Activated CD4-positive, alpha-beta T cell treated with anti-CD3 and anti-CD28 coated beads, Interleukin-2, amount 50 U/mL, for 48 hours (primary cell): Measurements from ENCODE around the gene BSG.
"Not testable (repeated sequence)": the region's sequence is repeated elsewhere in the genome, so short reads cannot be mapped to it uniquely, and the experiment has no call there.

ENCODE experiments used
- DNase-seq, 2 experiments: peaks; one replicate each; pipeline ENCODE4 v3.0.0-alpha.2; 2020

Gene BSG

DNA sequence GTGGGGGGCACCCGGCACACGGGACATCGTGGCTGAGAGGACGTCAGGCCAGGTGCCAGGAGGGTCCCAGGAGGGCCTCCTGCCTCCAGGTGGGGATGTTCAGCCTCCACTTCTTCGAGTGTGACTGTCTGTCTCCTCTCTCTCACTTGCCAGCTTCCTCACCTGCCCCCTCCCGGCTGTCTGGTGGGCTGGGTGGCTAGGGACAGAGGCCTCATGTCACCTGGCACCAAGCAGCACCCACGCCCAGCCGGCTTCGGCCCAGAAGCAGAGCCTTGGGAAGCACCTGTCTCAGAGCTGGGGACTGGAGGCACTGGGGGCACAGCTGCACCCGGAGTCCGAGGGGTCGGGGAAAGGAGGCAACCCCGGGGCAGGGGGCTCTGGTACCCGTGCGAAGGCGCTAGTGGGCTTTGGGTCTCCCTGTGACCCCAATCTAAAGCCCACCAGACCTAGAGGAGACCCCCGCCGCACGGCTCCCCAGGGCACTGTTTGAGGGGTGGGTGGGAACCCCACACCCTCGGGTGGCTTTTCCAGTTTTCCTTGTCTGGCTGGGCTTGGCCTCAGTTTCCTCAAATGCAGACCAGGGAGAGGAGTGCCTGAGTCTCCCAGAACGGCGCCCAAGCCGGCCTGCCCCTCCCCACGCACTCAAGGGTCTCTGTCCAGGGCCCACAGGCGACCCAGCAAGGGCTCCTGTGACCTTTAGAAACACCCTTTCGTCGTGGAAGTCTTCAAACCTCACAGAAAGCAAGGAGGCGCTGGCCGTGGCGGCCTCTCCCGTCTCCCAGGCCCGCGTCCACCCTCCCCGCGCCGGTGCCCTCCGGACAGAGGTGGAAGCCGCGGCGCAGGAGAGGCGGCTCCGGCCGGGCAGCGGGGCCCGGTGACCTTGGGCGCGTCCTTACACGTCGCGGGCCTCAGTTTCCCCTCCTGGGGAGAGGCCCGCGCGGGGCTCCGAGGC lies 16.6 kb downstream of the BSG start:
- no peak for DNase-seq

DNA sequence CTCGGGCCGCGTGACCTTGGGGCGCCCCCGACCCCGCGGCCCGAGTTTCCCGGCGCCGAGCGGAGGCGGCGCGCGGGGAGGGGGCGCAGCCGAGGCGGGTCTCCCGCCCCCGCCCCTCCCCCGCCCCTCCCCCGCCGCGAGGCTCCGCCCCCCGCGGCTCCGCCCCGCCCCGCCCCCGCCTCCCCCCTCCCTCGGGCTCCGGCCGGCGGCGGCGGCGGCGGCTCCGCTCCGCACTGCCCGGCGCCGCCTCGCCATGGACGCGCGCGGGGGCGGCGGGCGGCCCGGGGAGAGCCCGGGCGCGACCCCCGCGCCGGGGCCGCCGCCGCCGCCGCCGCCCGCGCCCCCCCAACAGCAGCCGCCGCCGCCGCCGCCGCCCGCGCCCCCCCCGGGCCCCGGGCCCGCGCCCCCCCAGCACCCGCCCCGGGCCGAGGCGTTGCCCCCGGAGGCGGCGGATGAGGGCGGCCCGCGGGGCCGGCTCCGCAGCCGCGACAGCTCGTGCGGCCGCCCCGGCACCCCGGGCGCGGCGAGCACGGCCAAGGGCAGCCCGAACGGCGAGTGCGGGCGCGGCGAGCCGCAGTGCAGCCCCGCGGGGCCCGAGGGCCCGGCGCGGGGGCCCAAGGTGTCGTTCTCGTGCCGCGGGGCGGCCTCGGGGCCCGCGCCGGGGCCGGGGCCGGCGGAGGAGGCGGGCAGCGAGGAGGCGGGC lies 17.4 kb downstream of the BSG start, which contains the start of gene HCN2:
HCN2 (plus strand) TSS at position 189 of the 703 bp plus-strand sequence; CDS start at position 254, 65 bp downstream.
- DNase-seq: no peak

DNA sequence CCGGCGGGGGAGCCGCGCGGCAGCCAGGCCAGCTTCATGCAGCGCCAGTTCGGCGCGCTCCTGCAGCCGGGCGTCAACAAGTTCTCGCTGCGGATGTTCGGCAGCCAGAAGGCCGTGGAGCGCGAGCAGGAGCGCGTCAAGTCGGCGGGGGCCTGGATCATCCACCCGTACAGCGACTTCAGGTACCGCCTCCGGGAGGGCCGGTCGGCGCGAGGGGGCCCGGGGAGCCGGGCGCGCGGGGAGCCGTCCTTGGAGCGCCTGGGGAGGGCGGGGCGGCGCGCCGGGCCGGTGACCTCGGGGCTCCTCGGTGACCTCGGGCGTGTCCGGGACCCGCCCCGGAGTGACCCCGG lies 18.0 kb downstream of the BSG start:
- DNase-seq: peak in 1 of 2 experiments; percentile 44

DNA sequence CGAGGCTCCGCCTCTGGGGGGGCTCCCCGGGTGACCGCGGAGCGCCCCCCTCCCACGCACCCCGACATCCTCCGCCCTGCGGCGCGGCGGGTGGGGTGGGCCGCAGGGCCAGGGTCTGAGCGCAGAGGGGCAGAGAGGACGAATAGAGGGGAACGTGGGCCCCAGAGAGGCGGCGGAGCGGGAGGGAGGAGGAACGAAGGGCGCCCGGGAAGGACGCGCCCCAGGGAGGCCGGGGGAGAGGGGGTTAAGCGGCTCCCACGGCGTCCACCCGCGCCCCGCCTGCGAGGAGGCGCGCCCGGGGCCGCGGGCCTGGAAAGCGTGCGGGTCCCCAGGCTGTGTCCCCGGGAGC lies 18.3 kb downstream of the BSG start:
- DNase-seq: no peak

DNA sequence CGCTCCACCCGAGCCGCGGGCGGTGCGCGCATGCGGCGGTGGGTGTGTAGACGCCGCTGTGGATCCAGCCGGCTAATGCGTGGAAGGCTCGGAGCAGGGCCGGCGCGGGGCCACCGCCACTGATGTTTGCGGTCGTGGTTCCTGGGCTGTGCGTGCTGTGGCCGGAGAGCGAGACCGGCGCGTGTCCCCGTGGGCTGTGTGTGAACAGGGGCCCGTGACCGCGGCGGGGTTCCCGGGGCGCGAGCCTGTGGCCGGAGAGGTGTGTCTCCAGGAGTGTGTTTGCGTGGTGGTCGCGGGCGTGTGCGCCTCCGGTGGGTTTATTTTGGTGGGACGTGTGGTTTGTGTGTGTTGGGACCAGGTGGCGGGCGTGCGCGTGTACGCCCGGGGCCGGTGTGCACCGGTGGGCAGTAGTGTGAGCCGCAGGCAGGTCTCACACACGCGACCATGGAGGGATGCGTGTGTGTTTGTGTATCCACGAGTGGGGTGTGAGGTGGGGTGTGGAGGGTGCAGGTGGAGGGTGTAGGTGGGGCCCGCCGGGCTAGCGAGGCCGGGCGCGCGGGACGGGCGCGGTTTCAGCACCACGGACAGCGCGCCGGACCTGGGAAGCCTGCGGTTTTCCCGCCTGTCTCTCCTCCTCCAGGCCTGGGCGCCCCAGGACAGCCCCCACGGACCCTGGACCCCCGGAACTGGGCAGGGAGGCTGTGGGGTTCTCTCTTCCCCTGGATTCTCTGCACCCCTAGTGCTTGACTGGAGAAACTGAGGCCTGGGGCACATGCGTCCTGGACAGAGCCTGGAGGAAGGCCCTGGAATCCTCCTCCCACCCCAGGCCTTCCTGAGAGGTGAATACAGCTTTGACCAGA lies 18.9 kb downstream of the BSG start:
- DNase-seq: no peak

DNA sequence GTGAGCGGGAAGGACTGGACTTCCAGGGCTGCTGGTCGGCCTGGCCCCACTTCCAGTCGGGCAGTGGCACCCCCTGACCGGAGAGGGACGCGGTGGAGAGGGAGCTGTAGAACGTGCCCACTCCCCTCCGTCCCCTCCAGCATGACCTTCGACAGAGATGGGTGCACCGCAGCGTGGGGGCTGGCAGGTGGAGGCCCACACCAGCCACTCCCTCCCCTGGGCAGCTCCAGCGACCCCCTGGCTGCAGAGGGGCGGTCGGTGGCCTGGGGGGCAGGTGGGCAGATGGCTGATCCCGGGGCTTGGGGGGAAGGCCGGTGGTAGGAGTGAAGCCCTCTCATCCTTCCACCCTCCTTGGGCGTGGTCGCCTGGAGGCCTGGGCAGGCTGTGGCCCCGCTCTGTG lies 19.7 kb downstream of the BSG start:
- DNase-seq: no peak

DNA sequence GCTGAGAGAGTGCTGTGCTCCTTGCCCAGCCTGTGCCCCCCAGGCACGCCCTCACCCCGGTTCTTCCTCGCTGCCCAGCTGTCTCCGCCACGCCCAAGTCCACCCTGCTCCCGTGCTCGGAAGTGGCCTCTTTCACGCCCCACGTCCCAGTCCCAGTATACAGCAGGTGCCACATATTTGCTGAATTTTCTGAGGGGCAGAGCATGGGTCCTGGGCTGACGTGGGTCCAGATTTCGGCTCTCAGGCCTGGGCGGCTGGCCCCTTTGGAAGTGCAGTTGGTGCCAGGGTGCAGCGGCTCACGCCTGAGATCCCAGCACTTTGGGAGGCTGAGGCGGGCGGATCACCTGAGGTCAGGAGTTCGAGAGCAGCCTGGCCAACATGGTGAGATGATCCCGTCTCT lies 20.7 kb downstream of the BSG start:
- DNase-seq: no peak

DNA sequence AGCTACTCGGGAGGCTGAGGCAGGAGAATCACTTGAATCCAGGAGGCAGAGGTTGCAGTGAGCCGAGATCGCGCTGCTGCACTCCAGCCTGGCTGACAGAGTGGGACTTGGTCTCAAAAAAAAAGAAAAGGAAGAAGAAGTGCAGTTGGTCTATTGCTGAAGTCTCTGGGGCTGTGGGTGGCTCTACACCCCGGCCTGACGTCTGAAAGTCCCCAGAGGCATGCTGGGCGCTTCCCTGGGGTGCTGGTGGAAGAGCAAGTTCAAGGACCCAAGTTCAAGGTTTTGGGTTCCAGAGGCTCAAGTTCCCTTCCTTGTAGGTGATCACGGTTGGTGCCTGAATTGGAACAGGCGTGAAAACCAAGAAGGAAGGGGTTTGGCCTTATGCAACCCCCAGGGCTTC lies 21.1 kb downstream of the BSG start:
- DNase-seq: no peak

DNA sequence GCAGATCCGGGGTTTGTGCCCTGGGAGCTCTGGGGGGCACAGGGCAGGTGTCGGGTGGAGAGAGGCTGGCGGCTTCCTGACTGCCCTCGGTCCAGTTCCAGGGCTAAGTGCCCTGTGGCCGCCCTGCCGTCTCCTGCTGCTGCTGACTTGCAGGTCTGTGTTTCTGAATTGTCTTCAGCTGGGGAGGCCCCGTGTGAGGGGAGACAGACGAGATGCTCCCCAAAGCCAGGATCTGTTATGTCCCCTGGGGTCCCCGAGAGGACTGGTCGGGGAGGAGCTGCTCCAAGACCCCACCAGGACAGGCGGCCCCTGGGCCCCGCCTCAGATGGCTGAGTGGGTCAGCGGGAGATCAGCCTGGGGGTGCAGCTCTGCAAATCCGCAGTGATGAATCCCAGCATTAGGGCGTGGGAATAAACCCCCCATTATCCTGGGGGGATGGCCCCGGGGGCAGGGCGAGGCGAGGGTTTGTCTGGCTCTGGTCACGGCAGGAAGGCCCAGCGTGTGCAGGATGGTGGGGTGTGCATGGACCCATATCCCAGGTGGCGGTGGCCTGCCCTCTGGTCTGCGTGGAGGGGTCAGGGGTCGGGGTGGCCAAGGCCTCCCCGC lies 22.0 kb downstream of the BSG start:
- no peak for DNase-seq

DNA sequence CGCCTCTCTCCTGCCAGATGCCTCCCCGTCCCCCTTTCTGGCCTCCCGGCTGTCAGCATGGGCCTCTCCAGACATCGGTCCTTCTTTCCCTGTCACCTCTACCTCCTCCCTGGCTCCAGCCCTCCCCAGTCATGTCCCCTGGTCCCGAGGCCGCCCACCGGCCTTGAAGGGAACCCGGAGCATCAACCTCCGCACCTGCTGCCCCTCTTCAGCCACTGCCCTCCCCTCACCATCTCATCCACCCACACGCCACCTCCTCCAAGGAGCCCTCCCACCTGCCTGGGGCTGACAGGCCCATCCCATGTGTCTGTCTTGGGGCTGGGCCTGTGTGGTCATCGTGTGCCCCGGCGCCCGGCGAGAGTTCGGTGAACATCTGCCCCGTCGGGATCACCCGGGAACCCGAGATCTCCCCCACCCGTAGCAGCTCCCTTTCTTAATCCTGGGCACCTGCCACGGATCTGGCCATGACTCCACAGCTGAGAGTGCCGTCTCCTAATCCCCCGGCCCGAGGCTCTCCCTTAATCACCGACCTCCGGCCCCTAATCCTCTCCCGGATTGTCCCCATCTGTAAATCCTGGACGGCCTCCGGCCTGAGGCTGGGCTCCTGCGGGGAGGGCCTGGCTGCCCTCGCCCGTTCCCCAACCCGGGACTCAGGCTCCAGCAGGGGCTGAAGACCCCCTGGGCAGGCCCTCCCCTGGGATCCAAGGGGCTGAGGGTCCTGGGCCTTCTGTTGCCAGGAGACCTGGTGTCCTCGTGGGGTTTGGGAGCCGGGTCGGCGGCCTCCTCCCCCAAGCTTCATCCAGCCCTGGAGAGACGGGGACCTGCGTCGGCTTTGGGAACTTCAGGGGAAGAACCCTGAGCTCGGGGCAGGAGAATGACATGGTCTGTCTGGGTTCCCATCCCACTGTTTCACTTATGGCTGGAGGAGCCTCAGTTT lies 23.2 kb downstream of the BSG start:
- DNase-seq: no peak

DNA sequence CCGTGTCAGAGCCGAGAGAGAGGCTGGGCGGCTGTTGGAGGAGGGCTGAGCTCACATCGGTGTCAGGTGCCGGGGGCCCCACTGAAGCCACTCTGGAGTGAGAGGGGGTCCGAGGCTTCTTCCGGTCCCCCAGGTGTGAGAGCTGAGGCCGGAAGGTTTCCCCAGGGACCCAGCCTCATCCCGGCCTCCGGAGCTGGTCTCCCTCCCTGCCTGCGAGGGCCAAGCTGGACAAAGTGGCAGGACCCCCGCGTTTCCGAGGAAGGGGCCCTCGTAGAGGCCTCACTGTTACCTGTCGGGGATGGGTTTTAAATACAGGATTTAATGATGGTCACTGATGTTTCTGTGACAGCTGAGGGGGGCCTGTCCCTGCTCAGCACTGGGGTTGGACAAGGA lies 23.9 kb downstream of the BSG start:
- no peak for DNase-seq

DNA sequence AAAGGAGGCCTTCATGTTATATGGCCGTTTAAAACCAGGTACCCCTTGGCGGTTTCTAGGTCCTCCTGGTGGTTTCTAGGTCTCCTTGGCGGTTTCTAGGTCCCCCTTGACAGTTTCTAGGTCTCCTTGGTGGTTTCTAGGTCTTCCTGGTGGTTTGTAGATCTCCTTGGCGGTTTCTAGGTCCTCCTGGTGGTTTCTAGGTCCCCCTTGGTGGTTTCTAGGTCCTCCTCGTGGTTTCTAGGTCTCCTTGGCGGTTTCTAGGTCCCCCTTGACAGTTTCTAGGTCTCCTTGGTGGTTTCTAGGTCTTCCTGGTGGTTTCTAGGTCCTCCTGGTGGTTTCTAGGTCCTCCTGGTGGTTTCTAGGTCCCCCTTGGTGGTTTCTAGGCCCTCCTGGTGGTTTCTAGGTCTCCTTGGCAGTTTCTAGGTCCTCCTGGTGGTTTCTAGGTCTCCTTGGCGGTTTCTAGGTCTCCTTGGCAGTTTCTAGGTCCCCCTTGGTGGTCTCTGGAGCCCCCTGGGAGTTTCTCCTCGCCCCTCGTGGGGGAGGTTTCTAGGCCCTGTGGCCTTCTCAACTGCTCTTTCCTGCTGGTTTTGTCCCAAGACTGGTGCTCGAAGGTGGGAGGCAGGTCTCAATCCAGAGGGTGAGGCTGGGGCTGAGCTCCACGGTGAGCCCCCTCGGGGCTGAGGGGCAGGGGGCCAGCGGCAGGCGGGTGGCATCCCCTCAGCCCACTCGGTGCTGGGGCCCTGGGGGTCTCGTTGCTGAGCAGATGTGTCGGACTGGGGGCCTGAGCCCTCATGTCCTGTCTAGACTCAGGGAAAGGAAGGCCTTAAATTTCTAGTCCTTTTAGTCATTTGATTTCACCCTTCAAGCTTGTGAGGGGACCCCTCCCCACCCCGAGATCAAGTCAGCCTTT lies 25.3 kb downstream of the BSG start:
- DNase-seq: no peak

DNA sequence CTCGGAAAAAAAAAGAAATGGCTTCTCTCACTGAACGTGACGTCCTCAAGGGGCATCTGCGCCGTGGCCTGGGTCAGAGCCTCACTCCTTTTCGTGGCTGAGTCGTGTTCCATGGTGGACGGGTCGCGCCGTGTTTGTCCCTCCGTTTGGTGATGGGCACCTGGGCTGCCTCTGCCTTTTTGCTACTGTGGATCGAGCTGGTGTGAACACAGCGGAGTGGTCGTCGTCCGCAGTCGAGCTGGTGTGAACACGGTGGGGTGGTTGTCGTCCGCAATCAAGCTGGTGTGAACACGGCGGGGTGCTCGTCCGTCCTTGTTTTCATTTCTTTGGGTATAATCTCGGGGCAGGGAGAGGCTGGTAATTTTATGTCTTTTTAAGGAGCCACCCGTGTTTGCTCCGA lies 28.9 kb downstream of the BSG start:
- no peak for DNase-seq

DNA sequence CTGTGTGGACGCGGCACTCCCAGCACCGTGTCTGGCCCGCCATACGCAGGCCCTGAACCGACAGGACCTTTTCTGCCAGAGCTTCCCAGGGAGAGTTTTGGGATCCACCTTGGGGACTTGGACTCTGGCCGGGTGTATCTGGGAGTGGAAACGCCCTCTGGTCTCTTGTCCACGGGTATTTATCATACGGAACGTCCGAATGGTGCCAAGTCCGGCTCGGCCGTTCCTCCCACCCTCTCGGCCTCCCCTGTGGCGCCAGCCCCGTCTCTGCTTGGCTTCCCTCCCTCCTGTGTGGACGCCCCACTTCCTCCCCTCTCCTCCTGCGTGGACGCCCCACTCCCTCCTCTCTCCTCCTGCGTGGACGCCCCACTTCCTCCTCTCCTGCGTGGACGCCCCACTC lies 29.4 kb downstream of the BSG start:
- no peak for DNase-seq

DNA sequence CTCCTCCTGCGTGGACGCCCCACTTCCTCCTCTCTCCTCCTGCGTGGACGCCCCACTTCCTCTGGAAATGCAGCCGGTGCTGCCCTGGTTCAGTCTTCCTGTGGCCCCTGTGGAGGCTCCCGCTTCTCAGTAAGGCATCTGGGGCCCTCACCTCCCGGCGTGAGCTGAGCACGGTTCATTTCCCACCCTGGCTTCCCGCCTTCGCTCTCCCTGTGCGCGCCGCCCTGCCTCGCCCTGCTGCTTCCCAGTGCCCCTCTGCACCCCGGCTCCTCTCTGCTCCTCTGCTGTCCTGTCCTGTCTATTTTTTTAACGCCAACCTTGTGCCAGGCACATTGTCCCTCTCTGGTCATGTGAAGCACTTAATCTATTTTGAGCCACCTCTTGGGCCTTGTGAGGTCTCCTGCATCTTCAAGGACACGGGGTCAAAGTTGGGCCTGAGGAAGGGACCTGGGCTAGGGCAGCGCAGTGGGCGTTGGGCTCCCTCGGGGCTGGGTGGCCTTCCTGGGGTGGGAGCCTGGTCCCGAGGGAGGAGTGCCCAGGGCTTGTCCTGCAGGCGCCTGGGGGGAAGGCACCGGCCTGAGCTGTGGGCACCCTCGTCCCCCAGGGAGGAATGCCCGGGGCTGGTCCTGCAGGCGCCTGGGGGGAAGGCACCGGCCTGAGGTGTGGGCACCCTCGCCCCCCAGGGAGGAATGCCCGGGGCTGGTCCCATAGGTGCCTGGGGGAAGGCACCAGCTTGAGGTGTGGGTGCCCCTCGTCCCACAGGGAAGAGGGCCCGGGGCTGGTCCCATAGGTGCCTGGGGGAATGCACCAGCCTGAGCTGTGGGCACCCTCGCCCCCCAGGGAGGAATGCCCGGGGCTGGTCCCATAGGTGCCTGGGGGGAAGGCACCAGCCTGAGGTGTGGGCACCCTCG lies 30.2 kb downstream of the BSG start:
- DNase-seq: no peak

DNA sequence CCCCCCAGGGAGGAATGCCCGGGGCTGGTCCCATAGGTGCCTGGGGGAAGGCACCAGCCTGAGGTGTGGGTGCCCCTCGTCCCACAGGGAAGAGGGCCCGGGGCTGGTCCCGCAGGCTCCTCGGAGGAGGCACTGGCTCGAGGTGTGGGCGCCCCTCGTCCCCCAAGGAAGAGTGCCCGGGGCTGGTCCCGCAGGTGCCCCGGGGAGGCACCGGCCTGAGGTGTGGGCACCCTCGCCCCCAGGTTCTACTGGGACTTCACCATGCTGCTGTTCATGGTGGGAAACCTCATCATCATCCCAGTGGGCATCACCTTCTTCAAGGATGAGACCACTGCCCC lies 30.9 kb downstream of the BSG start:
- not testable (repeated sequence) for DNase-seq

DNA sequence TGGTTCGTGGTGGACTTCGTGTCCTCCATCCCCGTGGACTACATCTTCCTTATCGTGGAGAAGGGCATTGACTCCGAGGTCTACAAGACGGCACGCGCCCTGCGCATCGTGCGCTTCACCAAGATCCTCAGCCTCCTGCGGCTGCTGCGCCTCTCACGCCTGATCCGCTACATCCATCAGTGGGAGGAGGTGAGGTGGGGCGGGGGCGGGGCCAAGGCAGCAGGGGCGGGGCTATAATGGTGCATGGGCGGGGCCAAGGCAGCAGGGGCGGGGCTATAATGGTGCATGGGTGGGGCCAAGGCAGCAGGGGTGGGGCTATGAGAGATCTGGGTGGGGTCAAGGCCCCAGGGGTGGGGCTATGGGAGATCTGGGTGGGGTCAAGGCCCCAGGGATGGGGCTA lies 31.4 kb downstream of the BSG start:
- not testable (repeated sequence) for DNase-seq

DNA sequence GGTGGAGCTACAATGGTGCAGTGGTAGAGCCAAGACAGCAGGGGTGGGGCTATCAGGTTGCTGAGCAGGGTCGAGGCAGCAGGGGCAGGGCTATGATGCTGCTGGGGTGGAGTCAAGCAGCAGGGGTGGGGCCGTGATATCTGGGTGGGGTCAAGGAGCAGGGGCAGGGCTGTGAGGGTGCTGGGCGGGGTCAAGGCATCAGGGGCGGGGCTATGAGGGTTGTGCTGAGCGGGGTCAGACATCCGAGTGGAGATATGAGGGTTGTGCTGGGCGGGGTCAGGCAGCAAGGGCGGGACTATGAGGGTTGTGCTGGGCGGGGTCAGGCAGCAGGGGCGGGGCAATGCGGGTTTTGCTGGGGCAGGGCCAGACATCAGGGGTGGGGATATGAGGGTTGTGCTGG lies 32.0 kb downstream of the BSG start:
- peak; percentile 63 to 64 for DNase-seq
